NB4 (cell line): ENCODE measurements around the gene LUZP2.

Source experiments
- MAX ChIP-seq: IDR thresholded peaks from 2 replicates; pipeline ENCODE4 v1.6.1; 2011; ENCODE audit warnings: low read depth, low read length
- POLR2A ChIP-seq: IDR thresholded peaks from 2 replicates; pipeline ENCODE4 v1.6.1; 2011; ENCODE audit warnings: mild to moderate bottlenecking; ENCODE audit not compliant: insufficient read length; ENCODE audit errors: extremely low read depth
- TF ChIP-seq, protein P1 (sequence below): IDR thresholded peaks from one replicate; pipeline ENCODE4 v1.5.1; 2012; ENCODE audit warnings: low read depth, low read length

DNA sequence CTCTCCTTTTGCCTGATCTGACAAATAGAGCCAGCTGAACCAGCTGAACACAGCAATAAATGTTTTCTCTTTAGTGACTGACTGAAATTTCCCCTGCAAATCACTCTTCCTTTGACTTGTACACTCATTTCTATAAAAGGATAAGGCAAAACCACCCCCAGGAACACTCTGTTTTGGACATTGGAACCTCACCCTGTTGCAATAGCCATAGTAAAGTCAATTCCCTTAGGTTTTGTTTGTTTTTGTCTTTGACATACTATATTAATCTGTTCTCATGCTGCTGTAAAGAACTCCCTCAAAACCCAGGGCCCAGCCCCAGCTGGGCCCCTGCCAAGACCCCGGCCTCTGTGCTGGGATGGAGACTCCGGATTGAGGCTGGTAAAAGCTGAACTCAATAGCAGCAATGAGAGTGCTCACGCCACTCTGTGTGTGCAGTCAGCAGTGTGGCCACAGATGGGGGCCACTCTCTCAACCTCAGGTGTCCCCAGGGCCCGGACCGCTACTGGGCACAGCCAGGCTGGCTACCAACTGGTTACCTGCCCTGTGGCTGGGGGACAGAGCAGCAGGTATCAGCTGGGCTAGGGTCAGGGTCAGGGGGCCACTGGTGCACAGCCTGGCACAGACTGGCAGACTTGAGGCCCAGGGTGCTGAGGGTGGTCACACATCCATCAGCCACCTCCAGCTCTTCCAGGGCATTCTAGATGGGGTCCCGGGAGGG is 597.4 kb downstream of the LUZP2 start:
- TF ChIP-seq, protein P1, sequence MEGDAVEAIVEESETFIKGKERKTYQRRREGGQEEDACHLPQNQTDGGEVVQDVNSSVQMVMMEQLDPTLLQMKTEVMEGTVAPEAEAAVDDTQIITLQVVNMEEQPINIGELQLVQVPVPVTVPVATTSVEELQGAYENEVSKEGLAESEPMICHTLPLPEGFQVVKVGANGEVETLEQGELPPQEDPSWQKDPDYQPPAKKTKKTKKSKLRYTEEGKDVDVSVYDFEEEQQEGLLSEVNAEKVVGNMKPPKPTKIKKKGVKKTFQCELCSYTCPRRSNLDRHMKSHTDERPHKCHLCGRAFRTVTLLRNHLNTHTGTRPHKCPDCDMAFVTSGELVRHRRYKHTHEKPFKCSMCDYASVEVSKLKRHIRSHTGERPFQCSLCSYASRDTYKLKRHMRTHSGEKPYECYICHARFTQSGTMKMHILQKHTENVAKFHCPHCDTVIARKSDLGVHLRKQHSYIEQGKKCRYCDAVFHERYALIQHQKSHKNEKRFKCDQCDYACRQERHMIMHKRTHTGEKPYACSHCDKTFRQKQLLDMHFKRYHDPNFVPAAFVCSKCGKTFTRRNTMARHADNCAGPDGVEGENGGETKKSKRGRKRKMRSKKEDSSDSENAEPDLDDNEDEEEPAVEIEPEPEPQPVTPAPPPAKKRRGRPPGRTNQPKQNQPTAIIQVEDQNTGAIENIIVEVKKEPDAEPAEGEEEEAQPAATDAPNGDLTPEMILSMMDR, result no peak
- TF ChIP-seq MAX (no peak), POLR2A (no peak)
